Prostate gland (tissue), 2 donors: ENCODE data around the gene IPCEF1.

ENCODE experiments used
- CTCF ChIP-seq, 4 experiments: fragments of 200-600 bp in 2 of 4; fragments of 450-650 bp in 2 of 4; sonication (generic) in 2 of 4; IDR thresholded peaks; 1 replicate in 3 of 4; 2 replicates in 1 of 4; pipeline ENCODE4 v1.5.1; 2016 to 2019; ENCODE audit warnings: antibody characterized with exemption in 4 of 4, mild to moderate bottlenecking in 2 of 4, moderate library complexity in 2 of 4
- POLR2AphosphoS5 ChIP-seq: sonication (generic); formaldehyde crosslinking; IDR thresholded peaks from one replicate; pipeline ENCODE4 v1.6.1; 2017; ENCODE audit warnings: antibody characterized with exemption

GRCh38 chr6:154138793-154139192 is 217.8 kb downstream of the IPCEF1 start:
- TF ChIP-seq CTCF (IDR thresholded peaks at IDR 0.05) (no peak), POLR2AphosphoS5 (no peak)
